Body of pancreas (tissue), 4 donors: ENCODE results near the gene PRR19. TPM values are rescaled to one million over a fixed set of nuclear protein-coding genes. Genes with fewer than 3 reads are reported as not detected.
A peak's percentile ranks its signal among the peaks of the same experiment; 100 is the strongest.

Experiments used
- ATAC-seq: fragments of 150-250 bp; one replicate; pipeline ENCODE4 v1.9.1; 2016
- DNase-seq, 4 donors: peaks; one replicate each; pipeline ENCODE4 v3.0.0-alpha.2; 2019
- H3K27ac ChIP-seq, 4 donors: fragments of 200-600 bp; sonication (generic); 1 replicate in 3 of 4; 2 replicates in 1 of 4; pipeline versions ENCODE4 v1.5.1 to v1.6.1; 2016 to 2019; ENCODE audit warnings: mild to moderate bottlenecking in 1 of 4, mixed read lengths in 1 of 4, moderate library complexity in 1 of 4
- H3K27me3 ChIP-seq, 2 donors: fragments of 200-600 bp; sonication (generic); one replicate each; pipeline ENCODE4 v1.6.0; 2016; ENCODE audit warnings: mild to moderate bottlenecking in 1 of 2
- H3K36me3 ChIP-seq, 2 donors: fragments of 200-600 bp; sonication (generic); replicated peaks in 1 of 2; 2 replicates each; pipeline ENCODE4 v1.5.1; 2016; ENCODE audit warnings: low read depth in 2 of 2; ENCODE audit not compliant: insufficient read depth in 1 of 2
- H3K4me1 ChIP-seq: fragments of 200-600 bp; sonication (generic); one replicate; pipeline ENCODE4 v1.6.0; 2016
- H3K4me3 ChIP-seq, 2 donors: fragments of 200-600 bp; sonication (generic); 1 replicate in 1 of 2; 2 replicates in 1 of 2; pipeline ENCODE4 v1.5.1; 2016 to 2019
- H3K9me3 ChIP-seq, 3 donors: fragments of 200-600 bp; sonication (generic); 1 replicate in 2 of 3; 2 replicates in 1 of 3; pipeline ENCODE4 v1.5.1; 2016
- CTCF ChIP-seq, 7 experiments: fragments of 450-650 bp in 4 of 7; fragments of 200-600 bp in 3 of 7; sonication (generic) in 3 of 7; IDR thresholded peaks; one replicate each; pipeline ENCODE4 v1.5.1; 2016 to 2019; ENCODE audit warnings: antibody characterized with exemption in 7 of 7
- POLR2A ChIP-seq, 3 donors: fragments of 450-650 bp; IDR thresholded peaks; one replicate each; pipeline ENCODE4 v1.6.1; 2016; ENCODE audit warnings: antibody characterized with exemption in 3 of 3, mild to moderate bottlenecking in 2 of 3
- WGBS, 2 donors: methylation state at CpG; one replicate each; pipeline ENCODE4 v1.1.5; 2017; 5-methylcytosine and 5-hydroxymethylcytosine counted together
- intact Hi-C: fragments of 100-400 bp; cut with DNase I; formaldehyde crosslinking; loops from one replicate; pipeline ENCODE4 v1.15.1; 2023
- total RNA-seq, 2 donors: library from RNA; depleted of rRNA; stranded (reverse); fragments of >200 nt; gene quantifications; one replicate each; pipeline ENCODE4 v1.1.0, GENCODE V29; 2016

Gene PRR19
- total RNA-seq, 2 donors from 2014 or later: 0.52 TPM; not detected in 1

DNA sequence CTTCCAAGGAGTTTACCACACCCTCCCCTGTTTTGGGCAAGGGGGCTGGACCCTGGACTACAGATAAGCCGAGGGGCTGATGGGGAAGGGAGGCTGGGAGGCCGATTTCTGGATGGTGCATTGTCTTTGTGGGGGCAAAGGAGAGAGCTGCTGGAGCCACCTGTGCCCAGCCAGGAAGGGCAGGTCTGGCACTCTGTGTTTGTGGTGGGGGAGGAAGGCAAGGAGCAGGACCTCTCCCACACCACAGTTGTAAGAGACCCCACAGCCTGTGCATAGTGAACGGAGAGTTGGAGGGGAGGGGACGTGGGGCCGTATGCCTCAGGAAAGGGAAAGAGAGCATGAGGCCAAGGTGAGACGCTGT, 16.0 kb upstream of the PRR19 start:
- intact Hi-C loops: no loop called here
- Histone ChIP-seq H3K36me3 (peaks cover 14 to 20% of the 10 kb centered on the region in 2 donors), H3K4me3 (no peak overlapping the region), H3K9me3 (no peaks in the 10 kb centered on the region), H3K27me3 (no peaks in the 10 kb centered on the region), H3K4me1 (peaks cover 48% of the 10 kb centered on the region), H3K27ac (peak overlapping the region; percentile 42 to 75 (median 62))
- no peak for DNase-seq
- TF ChIP-seq CTCF (IDR thresholded peaks at IDR 0.05): no peak
- peak in 1 of 3 donors; percentile 7 for TF ChIP-seq POLR2A (IDR thresholded peaks at IDR 0.05)
- 34 to 64% methylated on average over 6 of the region's 6 CpGs for WGBS, 2 donors
- no peak for ATAC-seq

DNA sequence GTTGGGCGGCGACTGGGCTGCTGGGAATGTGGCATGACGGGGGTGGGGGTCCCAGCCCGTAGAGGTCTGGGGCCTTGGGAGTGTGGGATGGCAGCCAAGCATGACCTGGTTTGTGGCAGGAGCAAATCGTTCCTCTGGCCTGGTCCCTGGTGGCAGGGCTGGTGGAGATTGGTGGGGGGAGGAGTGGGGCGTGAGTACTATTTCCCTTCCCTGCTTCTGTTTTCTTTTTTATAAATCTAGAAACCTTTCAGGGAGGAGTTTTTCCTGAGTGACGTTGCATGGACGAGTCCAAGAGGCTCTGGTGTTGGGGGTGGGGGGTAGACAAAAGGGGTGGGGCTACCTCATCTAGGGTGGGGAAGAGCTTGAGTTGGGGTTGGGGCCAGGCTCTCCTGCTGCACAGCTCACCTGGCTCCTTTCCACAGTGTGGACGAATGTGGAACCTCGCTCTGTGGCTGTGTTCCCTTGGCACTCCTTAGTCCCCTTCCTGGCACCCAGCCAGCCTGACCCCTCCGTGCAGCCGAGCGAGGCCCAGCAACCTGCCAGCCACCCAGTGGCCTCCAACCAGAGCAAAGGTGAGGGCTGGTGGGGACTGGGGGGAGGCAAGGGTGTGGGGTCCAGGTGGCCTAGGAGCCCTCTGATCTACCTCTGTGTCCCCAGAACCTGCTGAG, 15.4 kb upstream of the PRR19 start:
- intact Hi-C loops: no loop called here
- DNase-seq: peak; percentile 47 to 74 (median 60)

GRCh38 chr19:42287017-42287826, 14.7 kb upstream of the PRR19 start:
- Histone ChIP-seq H3K4me3 (no peak overlapping the region), H3K27ac (peak overlapping the region in 3 of 4 donors; percentile 35 to 75 (median 71)), H3K27me3 (no peaks in the 10 kb centered on the region), H3K36me3 (peaks cover 17 to 28% of the 10 kb centered on the region in 2 donors), H3K4me1 (peaks cover 37% of the 10 kb centered on the region), H3K9me3 (no peaks in the 10 kb centered on the region)
- 85 to 93% methylated on average over 8 to 21 of the region's 30 CpGs for WGBS, 2 donors
- DNase-seq: no peak
- intact Hi-C loops: no loop called here
- no peak for ATAC-seq
- TF ChIP-seq CTCF (IDR thresholded peaks at IDR 0.05) (no peak), POLR2A (IDR thresholded peaks at IDR 0.05) (no peak)

More for the DNA sequence above, 15.4 kb upstream of the PRR19 start:
- Histone ChIP-seq H3K27ac (peak overlapping the region; percentile 42 to 75 (median 62)), H3K9me3 (no peaks in the 10 kb centered on the region), H3K4me3 (no peak overlapping the region), H3K36me3 (peaks cover 14 to 23% of the 10 kb centered on the region in 2 donors), H3K27me3 (no peaks in the 10 kb centered on the region), H3K4me1 (peaks cover 44% of the 10 kb centered on the region)
- 35 to 60% methylated on average over 12 to 13 of the region's 13 CpGs for WGBS, 2 donors
- no peak for ATAC-seq
- TF ChIP-seq POLR2A (IDR thresholded peaks at IDR 0.05) (peak in 2 of 3 donors; percentile 2 to 45), CTCF (IDR thresholded peaks at IDR 0.05) (peak in 1 of 7 experiments; percentile 10)

DNA sequence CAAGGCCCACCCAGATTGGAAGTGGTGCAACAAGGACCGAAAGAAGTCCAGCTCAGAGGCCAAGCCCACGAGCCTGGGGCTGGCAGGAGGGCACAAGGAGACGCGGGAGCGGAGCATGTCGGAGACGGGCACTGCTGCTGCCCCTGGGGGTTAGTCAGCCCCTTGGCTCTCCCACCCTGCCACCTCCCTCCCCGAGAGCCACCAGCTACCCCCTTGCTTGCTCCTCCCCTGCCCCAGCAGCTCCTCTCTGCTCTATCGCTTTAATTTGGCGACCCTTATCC, 14.2 kb upstream of the PRR19 start:
- no peak overlapping the region for H3K4me3 ChIP-seq
- no peak for ATAC-seq
- H3K36me3 ChIP-seq: peaks cover 17 to 28% of the 10 kb centered on the region in 2 donors
- H3K27me3 ChIP-seq: no peaks in the 10 kb centered on the region
- no peak overlapping the region for H3K27ac ChIP-seq
- H3K9me3 ChIP-seq: no peaks in the 10 kb centered on the region
- TF ChIP-seq CTCF (IDR thresholded peaks at IDR 0.05): no peak
- TF ChIP-seq POLR2A (IDR thresholded peaks at IDR 0.05): no peak
- peaks cover 33% of the 10 kb centered on the region for H3K4me1 ChIP-seq
- intact Hi-C loops: no loop called here
- DNase-seq: no peak
- WGBS, 2 donors: 89 to 97% methylated on average over 7 to 10 of the region's 10 CpGs
